ENCODE results near the gene SAP30BP. TPM values are rescaled to one million over a fixed set of nuclear protein-coding genes. Genes with fewer than 3 reads are reported as not detected.

The SAP30BP gene
- total RNA-seq, 4 donors from 2014 or later: 68.2 to 87.2 (median 77.2) TPM

- H3K4me1 ChIP-seq: peaks cover 0 to 29% (median 19%) of the 10 kb centered on the region in 3 donors
- 2% methylated on average over 8 of the region's 19 CpGs; no CpG with 5 or more reads in 1 of the 2 donors for WGBS, 2 donors (ENCODE audit: low coverage in 1 of 2)
- TF ChIP-seq CTCF (IDR thresholded peaks at IDR 0.05): peak in 3 of 4 experiments; percentile 91 to 98 (median 93)
- peak; percentile 30 for TF ChIP-seq POLR2AphosphoS5 (IDR thresholded peaks at IDR 0.05)
- no peak for TF ChIP-seq EP300 (IDR thresholded peaks at IDR 0.05)
- H3K27ac ChIP-seq: peak within 1 kb of the TSS; percentile 39 to 84 (median 78)
- ATAC-seq: peak; percentile 84
- H3K36me3 ChIP-seq: peaks cover 0 to 21% of the 10 kb centered on the region in 2 donors
- peak within 1 kb of the TSS in 1 of 2 donors; percentile 45 for H3K4me3 ChIP-seq
- H3K9me3 ChIP-seq: no peaks in the 10 kb centered on the region
- no peaks in the 10 kb centered on the region for H3K27me3 ChIP-seq
Measured at GRCh38 chr17:75632863-75633485, 34.2 kb upstream of the SAP30BP start, which contains the start of gene SMIM5. Gene SMIM5 (plus strand): TSS chr17:75633434. CDS start chr17:75640202, 6,768 bp downstream.

- no peaks in the 10 kb centered on the region for H3K27me3 ChIP-seq
- H3K36me3 ChIP-seq: peaks cover 0 to 26% of the 10 kb centered on the region in 2 donors
- H3K9me3 ChIP-seq: no peaks in the 10 kb centered on the region
- peak overlapping the region; percentile 39 to 84 (median 78) for H3K27ac ChIP-seq
- H3K4me3 ChIP-seq: peak overlapping the region in 1 of 2 donors; percentile 45
- WGBS, 2 donors (ENCODE audit: low coverage in 1 of 2): no CpG with 5 or more reads among the region's 27 CpGs
- peak; percentile 71 for ATAC-seq
- H3K4me1 ChIP-seq: peaks cover 0 to 29% (median 19%) of the 10 kb centered on the region in 3 donors
- TF ChIP-seq EP300 (IDR thresholded peaks at IDR 0.05) (no peak), CTCF (IDR thresholded peaks at IDR 0.05) (peak in 3 of 4 experiments; percentile 51 to 69 (median 57)), POLR2A (IDR thresholded peaks at IDR 0.05) (no peak), POLR2AphosphoS5 (IDR thresholded peaks at IDR 0.05) (no peak)
Measured at GRCh38 chr17:75633486-75634375, 33.4 kb upstream of the SAP30BP start.

- WGBS, 2 donors (ENCODE audit: low coverage in 1 of 2): no CpG with 5 or more reads among the region's 9 CpGs
- Histone ChIP-seq H3K9me3 (no peaks in the 10 kb centered on the region), H3K4me3 (peak overlapping the region in 1 of 2 donors; percentile 45), H3K4me1 (peaks cover 0 to 29% (median 19%) of the 10 kb centered on the region in 3 donors), H3K27ac (peak overlapping the region in 3 of 4 donors; percentile 76 to 84 (median 80)), H3K27me3 (no peaks in the 10 kb centered on the region), H3K36me3 (peaks cover 0 to 32% of the 10 kb centered on the region in 2 donors)
- no peak for TF ChIP-seq POLR2AphosphoS5 (IDR thresholded peaks at IDR 0.05)
- TF ChIP-seq EP300 (IDR thresholded peaks at IDR 0.05): no peak
- TF ChIP-seq CTCF (IDR thresholded peaks at IDR 0.05): no peak
- TF ChIP-seq POLR2A (IDR thresholded peaks at IDR 0.05): no peak
- ATAC-seq: no peak
Measured at GRCh38 chr17:75634376-75634740, 32.8 kb upstream of the SAP30BP start.

GRCh38 chr17:75634754-75635609, 32.2 kb upstream of the SAP30BP start:
- Histone ChIP-seq H3K4me3 (peak overlapping the region in 1 of 2 donors; percentile 45), H3K9me3 (no peaks in the 10 kb centered on the region), H3K27ac (peak overlapping the region in 3 of 4 donors; percentile 76 to 84 (median 80)), H3K36me3 (peaks cover 0 to 34% of the 10 kb centered on the region in 2 donors), H3K27me3 (no peaks in the 10 kb centered on the region), H3K4me1 (peaks cover 0 to 29% (median 19%) of the 10 kb centered on the region in 3 donors)
- ATAC-seq: no peak
- TF ChIP-seq POLR2A (IDR thresholded peaks at IDR 0.05): no peak
- TF ChIP-seq CTCF (IDR thresholded peaks at IDR 0.05): no peak
- TF ChIP-seq EP300 (IDR thresholded peaks at IDR 0.05): no peak
- TF ChIP-seq POLR2AphosphoS5 (IDR thresholded peaks at IDR 0.05): no peak
- 100% methylated on average over 1 of the region's 20 CpGs; no CpG with 5 or more reads in 1 of the 2 donors for WGBS, 2 donors (ENCODE audit: low coverage in 1 of 2)

Measured in gastroesophageal sphincter (tissue), 4 donors.